ENCODE data around the gene ERCC4. TPM values are rescaled to one million over a fixed set of nuclear protein-coding genes. Genes with fewer than 3 reads are reported as not detected.

ERCC4 gene
- total RNA-seq, 1 donor from 2014 or later = 14.3 TPM

DNA sequence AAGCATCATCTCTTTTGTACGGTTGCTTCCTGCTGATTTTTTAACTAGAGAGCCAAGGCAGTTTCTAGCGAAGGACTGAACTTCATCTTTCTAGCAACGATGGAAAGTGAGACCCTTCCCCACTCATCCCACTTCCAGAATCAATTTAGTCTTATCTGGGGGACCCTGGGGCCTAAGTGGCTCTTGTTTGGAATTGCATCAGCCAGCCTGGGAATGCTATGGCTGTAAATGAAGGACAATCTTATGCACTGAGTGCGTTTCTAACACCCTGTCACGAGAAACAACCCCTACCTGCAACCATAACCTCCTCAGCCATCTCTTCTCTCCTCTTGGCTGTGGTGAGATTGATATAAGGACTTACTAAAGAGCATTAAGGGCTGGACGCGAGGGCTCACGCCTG is 64.8 kb downstream of the ERCC4 start:
- H3K27me3 Mint-ChIP-seq (ENCODE audit: unreplicated experiment) = peaks cover 3% of the 10 kb centered on the region
- no peaks in the 10 kb centered on the region for H3K4me1 Mint-ChIP-seq (ENCODE audit: unreplicated experiment)
- no peaks in the 10 kb centered on the region for H3K9me3 Mint-ChIP-seq (ENCODE audit: unreplicated experiment)
- TF ChIP-seq, protein P1, sequence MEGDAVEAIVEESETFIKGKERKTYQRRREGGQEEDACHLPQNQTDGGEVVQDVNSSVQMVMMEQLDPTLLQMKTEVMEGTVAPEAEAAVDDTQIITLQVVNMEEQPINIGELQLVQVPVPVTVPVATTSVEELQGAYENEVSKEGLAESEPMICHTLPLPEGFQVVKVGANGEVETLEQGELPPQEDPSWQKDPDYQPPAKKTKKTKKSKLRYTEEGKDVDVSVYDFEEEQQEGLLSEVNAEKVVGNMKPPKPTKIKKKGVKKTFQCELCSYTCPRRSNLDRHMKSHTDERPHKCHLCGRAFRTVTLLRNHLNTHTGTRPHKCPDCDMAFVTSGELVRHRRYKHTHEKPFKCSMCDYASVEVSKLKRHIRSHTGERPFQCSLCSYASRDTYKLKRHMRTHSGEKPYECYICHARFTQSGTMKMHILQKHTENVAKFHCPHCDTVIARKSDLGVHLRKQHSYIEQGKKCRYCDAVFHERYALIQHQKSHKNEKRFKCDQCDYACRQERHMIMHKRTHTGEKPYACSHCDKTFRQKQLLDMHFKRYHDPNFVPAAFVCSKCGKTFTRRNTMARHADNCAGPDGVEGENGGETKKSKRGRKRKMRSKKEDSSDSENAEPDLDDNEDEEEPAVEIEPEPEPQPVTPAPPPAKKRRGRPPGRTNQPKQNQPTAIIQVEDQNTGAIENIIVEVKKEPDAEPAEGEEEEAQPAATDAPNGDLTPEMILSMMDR (IDR thresholded peaks at IDR 0.05; ENCODE audit: unreplicated experiment) = no peak
- H3K27ac Mint-ChIP-seq (ENCODE audit: unreplicated experiment) = no peak overlapping the region
- H3K4me3 Mint-ChIP-seq (ENCODE audit: unreplicated experiment) = no peak overlapping the region
- no peaks in the 10 kb centered on the region for H3K36me3 Mint-ChIP-seq (ENCODE audit: low read depth, unreplicated experiment)
- DNase-seq (ENCODE audit: low spot score) = no peak

DNA sequence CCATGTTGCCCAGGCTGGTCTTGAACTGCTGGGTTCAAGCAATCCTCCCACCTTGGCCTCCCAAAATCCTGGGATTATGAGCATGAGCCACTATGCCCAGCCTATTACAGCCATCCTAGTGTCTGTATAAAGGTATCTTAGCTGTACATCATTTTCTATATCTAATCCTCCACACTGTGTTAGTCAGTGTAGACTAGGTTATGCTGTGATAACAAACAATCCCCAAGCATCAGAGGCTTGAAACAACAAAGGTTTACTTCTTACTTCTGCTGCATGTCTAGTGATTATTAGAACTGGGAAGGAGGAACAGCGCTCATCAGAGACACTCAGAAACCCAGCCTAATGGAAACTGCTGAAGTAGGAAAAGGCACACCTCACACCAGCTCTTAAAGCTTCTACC is 68.1 kb downstream of the ERCC4 start:
- H3K36me3 Mint-ChIP-seq (ENCODE audit: low read depth, unreplicated experiment) = no peaks in the 10 kb centered on the region
- H3K9me3 Mint-ChIP-seq (ENCODE audit: unreplicated experiment) = no peaks in the 10 kb centered on the region
- DNase-seq (ENCODE audit: low spot score) = no peak
- no peaks in the 10 kb centered on the region for H3K4me1 Mint-ChIP-seq (ENCODE audit: unreplicated experiment)
- H3K4me3 Mint-ChIP-seq (ENCODE audit: unreplicated experiment) = no peak overlapping the region
- TF ChIP-seq, protein P1 (IDR thresholded peaks at IDR 0.05; ENCODE audit: unreplicated experiment) = no peak
- H3K27ac Mint-ChIP-seq (ENCODE audit: unreplicated experiment) = no peak overlapping the region
- peaks cover 3% of the 10 kb centered on the region for H3K27me3 Mint-ChIP-seq (ENCODE audit: unreplicated experiment)

DNA sequence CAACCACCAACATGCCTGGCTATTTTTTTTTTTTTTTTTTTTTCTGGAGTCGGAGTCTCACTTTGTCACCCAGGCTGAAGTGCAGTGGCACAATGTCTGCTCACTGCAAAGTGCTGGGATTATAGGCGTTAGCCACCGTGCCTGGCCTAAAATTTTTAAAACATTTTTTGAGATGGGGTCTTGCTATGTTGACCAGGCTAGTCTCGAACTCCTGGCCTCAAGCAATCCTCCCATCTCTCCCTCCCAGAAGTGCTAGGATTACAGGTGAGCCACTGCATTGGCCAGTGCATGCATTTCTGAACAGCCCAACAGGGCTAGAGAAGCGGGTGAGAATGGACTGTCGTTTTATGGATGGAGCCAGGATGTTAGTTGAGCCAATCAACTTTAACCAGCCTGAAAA is 72.4 kb downstream of the ERCC4 start:
- H3K27ac Mint-ChIP-seq (ENCODE audit: unreplicated experiment) = no peak overlapping the region
- H3K4me3 Mint-ChIP-seq (ENCODE audit: unreplicated experiment) = no peak overlapping the region
- H3K9me3 Mint-ChIP-seq (ENCODE audit: unreplicated experiment) = no peaks in the 10 kb centered on the region
- peaks cover 3% of the 10 kb centered on the region for H3K4me1 Mint-ChIP-seq (ENCODE audit: unreplicated experiment)
- no peak for DNase-seq (ENCODE audit: low spot score)
- peaks cover 3% of the 10 kb centered on the region for H3K27me3 Mint-ChIP-seq (ENCODE audit: unreplicated experiment)
- TF ChIP-seq, protein P1 (IDR thresholded peaks at IDR 0.05; ENCODE audit: unreplicated experiment) = no peak
- no peaks in the 10 kb centered on the region for H3K36me3 Mint-ChIP-seq (ENCODE audit: low read depth, unreplicated experiment)

DNA sequence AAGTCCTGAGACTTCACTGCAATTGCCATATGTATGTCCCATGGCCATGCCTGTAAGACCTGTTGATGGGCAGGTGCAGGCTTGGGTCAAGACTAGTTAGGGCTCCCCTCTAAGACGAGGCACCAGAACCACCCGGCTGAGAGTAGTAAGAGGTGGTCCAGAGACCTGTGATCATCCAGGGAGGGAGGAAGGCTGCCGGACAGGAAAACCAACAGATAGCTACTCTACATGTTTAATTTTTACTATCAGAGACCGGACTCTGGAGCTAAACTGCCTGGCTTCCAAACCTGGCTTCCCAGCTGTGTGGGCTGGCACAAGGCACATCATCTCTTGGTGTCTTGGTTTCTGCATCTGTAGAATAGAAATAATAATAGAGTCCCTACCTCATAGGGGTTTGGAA is 73.0 kb downstream of the ERCC4 start:
- Mint-ChIP-seq H3K27ac (ENCODE audit: unreplicated experiment) (no peak overlapping the region), H3K9me3 (ENCODE audit: unreplicated experiment) (no peaks in the 10 kb centered on the region), H3K36me3 (ENCODE audit: low read depth, unreplicated experiment) (no peaks in the 10 kb centered on the region), H3K27me3 (ENCODE audit: unreplicated experiment) (peaks cover 3% of the 10 kb centered on the region), H3K4me3 (ENCODE audit: unreplicated experiment) (no peak overlapping the region), H3K4me1 (ENCODE audit: unreplicated experiment) (peaks cover 6% of the 10 kb centered on the region)
- no peak for DNase-seq (ENCODE audit: low spot score)
- TF ChIP-seq, protein P1 (IDR thresholded peaks at IDR 0.05; ENCODE audit: unreplicated experiment) = no peak

DNA sequence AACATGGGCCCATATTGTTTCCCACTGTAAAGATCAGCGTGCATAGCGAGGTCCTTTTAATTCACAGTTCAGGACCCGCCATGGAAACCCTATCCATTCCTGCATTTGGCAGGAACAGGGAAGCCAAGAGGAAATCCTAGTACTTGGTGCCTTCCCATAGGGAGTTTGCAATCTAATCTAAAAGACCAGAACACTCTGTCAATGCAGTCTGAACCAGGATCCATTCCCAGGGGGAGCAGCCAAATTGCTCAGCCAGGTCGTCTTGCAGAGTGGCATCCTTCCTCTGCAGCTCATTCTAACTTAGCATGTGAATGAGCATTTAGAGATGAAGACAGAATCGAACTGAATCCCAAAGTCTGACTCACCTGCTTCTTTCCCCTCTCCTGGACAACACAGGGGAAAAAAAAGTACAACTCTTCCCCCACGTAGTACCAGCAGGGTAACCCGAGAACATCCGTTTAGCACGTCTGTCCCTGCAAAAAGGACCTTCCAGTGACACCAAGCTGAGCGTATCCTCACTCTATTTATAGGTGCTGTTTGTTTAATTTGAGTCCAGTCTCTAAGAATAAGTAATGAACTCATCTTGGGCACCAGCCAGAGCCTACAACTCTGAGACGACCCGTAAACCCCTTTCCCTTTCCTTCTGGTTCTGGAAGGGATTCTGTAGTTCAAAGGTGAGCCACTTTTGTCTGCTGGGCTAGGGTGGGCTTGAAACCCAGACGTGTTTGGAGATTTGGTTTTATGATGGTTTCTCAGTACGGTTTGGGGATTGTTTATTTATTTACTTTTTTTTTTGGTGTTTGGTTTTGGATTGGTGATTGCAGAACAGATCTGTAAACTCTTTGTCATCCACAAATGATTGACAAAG is 74.5 kb downstream of the ERCC4 start:
- TF ChIP-seq, protein P1 (IDR thresholded peaks at IDR 0.05; ENCODE audit: unreplicated experiment) = no peak
- no peak overlapping the region for H3K4me3 Mint-ChIP-seq (ENCODE audit: unreplicated experiment)
- H3K4me1 Mint-ChIP-seq (ENCODE audit: unreplicated experiment) = peaks cover 18% of the 10 kb centered on the region
- H3K27me3 Mint-ChIP-seq (ENCODE audit: unreplicated experiment) = peaks cover 4% of the 10 kb centered on the region
- DNase-seq (ENCODE audit: low spot score) = no peak
- no peak overlapping the region for H3K27ac Mint-ChIP-seq (ENCODE audit: unreplicated experiment)
- H3K36me3 Mint-ChIP-seq (ENCODE audit: low read depth, unreplicated experiment) = no peaks in the 10 kb centered on the region
- H3K9me3 Mint-ChIP-seq (ENCODE audit: unreplicated experiment) = no peaks in the 10 kb centered on the region
